Right atrium auricular region (tissue), 2 donors: ENCODE results near the gene DSC1. TPM values are rescaled to one million over a fixed set of nuclear protein-coding genes. Genes with fewer than 3 reads are reported as not detected.
"Not testable (repeated sequence)": the region's sequence is repeated elsewhere in the genome, so short reads cannot be mapped to it uniquely, and the experiment has no call there.

ENCODE experiments used
- DNase-seq: peaks from one replicate; pipeline ENCODE4 v3.0.0-alpha.2; 2019; ENCODE audit warnings: low spot score
- H3K27ac ChIP-seq, 2 donors: fragments of 200-600 bp; sonication (generic); 1 replicate in 1 of 2; 2 replicates in 1 of 2; pipeline ENCODE4 v1.5.1; 2016 to 2019
- H3K27me3 ChIP-seq, 2 donors: fragments of 200-600 bp; sonication (generic); one replicate each; pipeline versions ENCODE4 v1.5.1 to v1.6.0; 2017 to 2019
- H3K36me3 ChIP-seq: fragments of 200-600 bp; sonication (generic); one replicate; pipeline ENCODE4 v1.5.1; 2016
- H3K4me1 ChIP-seq, 2 donors: fragments of 200-600 bp; sonication (generic); one replicate each; pipeline versions ENCODE4 v1.5.1 to v1.6.0; 2017 to 2019
- H3K4me3 ChIP-seq, 2 donors: fragments of 200-600 bp; sonication (generic); 1 replicate in 1 of 2; 2 replicates in 1 of 2; pipeline ENCODE4 v1.5.1; 2017 to 2019; ENCODE audit warnings: mild to moderate bottlenecking in 1 of 2, moderate library complexity in 1 of 2
- H3K9me3 ChIP-seq, 2 donors: fragments of 200-600 bp; sonication (generic); one replicate each; pipeline ENCODE4 v1.5.1; 2019
- total RNA-seq, 2 donors: library from RNA; depleted of rRNA; stranded (reverse); fragments of >200 nt; gene quantifications; one replicate each; pipeline ENCODE4 v1.1.0, GENCODE V29; 2016
- TF ChIP-seq, protein P1 (sequence below), 2 donors: fragments of 200-600 bp; sonication (generic); IDR thresholded peaks; one replicate each; pipeline ENCODE4 v1.5.1; 2019; ENCODE audit warnings: antibody characterized with exemption in 2 of 2

DSC1 gene
- total RNA-seq, 2 donors from 2014 or later = 54.0 to 75.3 TPM

DNA sequence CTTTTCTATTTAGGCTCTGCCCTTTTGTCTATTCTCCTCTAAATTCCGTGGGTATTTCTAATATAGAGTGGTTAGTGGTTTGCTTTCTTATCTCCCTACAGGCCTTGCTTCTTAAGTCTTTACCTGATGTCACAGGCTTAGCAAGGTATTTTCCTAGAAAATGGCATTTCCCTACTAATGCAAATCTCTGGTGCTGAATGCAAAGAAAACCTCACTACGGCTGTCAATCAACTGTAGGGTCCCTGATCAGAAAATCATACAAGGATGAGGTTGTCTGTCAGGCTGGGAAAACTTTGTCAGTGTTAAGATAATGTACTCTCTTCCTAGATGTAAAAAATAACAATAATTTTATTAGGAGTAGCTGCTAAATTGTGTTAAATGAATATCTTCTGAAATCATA lies 27.1 kb upstream of the DSC1 start:
- TF ChIP-seq, protein P1, sequence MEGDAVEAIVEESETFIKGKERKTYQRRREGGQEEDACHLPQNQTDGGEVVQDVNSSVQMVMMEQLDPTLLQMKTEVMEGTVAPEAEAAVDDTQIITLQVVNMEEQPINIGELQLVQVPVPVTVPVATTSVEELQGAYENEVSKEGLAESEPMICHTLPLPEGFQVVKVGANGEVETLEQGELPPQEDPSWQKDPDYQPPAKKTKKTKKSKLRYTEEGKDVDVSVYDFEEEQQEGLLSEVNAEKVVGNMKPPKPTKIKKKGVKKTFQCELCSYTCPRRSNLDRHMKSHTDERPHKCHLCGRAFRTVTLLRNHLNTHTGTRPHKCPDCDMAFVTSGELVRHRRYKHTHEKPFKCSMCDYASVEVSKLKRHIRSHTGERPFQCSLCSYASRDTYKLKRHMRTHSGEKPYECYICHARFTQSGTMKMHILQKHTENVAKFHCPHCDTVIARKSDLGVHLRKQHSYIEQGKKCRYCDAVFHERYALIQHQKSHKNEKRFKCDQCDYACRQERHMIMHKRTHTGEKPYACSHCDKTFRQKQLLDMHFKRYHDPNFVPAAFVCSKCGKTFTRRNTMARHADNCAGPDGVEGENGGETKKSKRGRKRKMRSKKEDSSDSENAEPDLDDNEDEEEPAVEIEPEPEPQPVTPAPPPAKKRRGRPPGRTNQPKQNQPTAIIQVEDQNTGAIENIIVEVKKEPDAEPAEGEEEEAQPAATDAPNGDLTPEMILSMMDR (IDR thresholded peaks at IDR 0.05) = no peak
- H3K4me3 ChIP-seq = no peak overlapping the region

DNA sequence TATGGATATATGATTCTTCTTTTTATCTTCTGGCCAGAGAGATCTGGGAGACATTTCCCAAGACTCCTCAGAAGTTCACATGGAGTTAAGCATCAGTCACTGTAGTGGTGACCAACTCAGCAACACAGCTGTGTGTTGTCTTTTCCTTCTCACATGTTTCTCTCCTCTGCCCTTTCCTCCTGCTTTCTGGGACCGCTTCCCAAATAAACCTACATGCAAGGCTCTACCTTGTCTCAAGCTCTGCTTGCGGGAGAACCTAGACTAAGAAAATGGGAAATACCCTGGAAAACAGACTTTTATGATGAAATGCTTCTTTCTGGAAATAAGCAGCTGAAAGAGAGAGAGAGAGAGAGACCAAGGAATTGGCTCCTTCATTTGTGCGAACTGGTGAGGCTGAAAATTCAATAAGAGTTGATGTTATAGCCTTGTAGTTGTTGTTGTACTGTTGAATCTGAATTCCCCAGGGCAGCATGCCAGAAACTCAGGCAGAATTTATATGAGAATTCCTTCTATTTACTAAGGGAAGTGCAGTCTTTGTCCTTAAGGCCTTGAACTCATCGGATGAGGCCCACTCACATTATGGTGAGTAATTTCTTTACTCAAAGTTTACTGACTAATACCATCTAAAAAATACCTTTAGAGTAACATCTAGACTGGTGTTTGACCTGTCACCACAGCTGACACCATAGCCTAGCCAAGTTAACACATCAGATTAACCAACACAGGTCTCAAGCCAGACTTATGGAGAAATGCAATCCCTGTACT lies 22.7 kb upstream of the DSC1 start:
- H3K27me3 ChIP-seq = no peaks in the 10 kb centered on the region
- H3K4me3 ChIP-seq = no peak overlapping the region
- no peaks in the 10 kb centered on the region for H3K36me3 ChIP-seq
- H3K27ac ChIP-seq = no peak overlapping the region
- H3K4me1 ChIP-seq = no peaks in the 10 kb centered on the region
- TF ChIP-seq, protein P1 (IDR thresholded peaks at IDR 0.05) = no peak
- no peaks in the 10 kb centered on the region for H3K9me3 ChIP-seq
- DNase-seq = no peak

More for the DNA sequence above, 27.1 kb upstream of the DSC1 start:
- Histone ChIP-seq H3K27ac (no peak overlapping the region), H3K36me3 (no peaks in the 10 kb centered on the region), H3K4me1 (no peaks in the 10 kb centered on the region), H3K27me3 (no peaks in the 10 kb centered on the region), H3K9me3 (no peaks in the 10 kb centered on the region)
- DNase-seq = no peak

DNA sequence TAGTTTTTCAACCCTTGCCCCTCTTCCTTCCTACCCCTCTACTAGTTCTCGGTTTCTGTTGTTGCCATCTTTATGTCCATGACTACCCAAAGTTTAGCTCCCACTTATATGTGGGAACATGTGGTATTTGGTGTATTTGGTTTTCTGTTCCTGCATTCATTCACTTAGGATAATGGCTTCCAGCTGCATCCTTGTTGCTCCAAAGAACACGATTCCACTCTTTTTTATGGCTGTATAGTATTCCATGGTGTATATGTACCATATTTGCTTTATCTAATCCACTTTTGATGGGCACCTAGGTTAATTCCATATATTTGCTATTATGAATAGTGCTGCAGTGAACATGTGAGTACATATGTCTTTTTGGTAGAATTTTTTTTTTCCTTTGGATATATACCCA lies 20.6 kb upstream of the DSC1 start:
- no peaks in the 10 kb centered on the region for H3K4me1 ChIP-seq

DNA sequence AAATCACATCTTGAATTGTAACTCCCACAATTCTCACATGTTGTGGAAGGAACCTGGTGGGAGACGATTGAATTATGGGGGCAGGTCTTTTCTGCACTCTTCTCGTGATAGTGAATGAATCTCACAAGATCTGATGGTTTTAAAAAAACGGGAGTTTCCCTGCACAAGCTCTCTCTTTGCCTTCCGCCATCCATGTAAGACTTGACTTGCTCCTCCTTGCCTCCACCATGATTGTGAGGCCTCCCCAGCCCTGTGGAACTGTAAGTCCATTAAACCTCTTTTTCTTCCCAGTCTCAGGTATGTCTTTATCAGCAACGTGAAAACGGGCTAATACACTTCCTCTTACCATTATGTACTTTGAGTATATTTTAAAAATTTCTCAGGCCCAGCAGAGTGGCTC lies 14.7 kb upstream of the DSC1 start:
- not testable (repeated sequence) for H3K27me3 ChIP-seq, H3K27ac ChIP-seq, H3K9me3 ChIP-seq, H3K4me1 ChIP-seq, H3K4me3 ChIP-seq, DNase-seq, H3K36me3 ChIP-seq

More for the DNA sequence above, 20.6 kb upstream of the DSC1 start:
- Histone ChIP-seq H3K27ac (no peak overlapping the region), H3K36me3 (no peaks in the 10 kb centered on the region), H3K4me3 (no peak overlapping the region), H3K9me3 (no peaks in the 10 kb centered on the region), H3K27me3 (no peaks in the 10 kb centered on the region)
- no peak for DNase-seq
- TF ChIP-seq, protein P1 (IDR thresholded peaks at IDR 0.05) = no peak

DNA sequence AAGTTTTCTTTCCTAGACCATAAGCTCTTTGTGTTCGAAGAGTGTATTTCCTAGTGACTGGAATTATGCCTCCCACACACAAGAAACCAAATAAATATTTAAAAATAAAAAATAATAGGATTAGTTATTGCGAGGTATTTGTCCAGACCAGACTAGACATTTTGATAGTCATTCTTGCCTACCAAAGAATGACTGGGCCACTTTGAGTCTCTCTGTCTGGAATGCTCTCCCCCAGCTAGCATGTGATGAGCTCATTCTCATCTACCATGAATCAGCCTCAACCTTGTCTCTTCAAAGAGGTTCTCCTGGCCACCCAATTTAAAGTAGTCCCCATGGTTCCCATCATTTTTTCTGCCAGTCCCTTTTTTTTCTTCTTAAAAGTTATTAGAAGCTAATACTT lies 13.9 kb upstream of the DSC1 start:
- TF ChIP-seq, protein P1 (IDR thresholded peaks at IDR 0.05) = no peak
- no peak for DNase-seq
- Histone ChIP-seq H3K9me3 (no peaks in the 10 kb centered on the region), H3K27ac (no peak overlapping the region), H3K4me1 (no peaks in the 10 kb centered on the region), H3K36me3 (no peaks in the 10 kb centered on the region), H3K27me3 (no peaks in the 10 kb centered on the region), H3K4me3 (no peak overlapping the region)

DNA sequence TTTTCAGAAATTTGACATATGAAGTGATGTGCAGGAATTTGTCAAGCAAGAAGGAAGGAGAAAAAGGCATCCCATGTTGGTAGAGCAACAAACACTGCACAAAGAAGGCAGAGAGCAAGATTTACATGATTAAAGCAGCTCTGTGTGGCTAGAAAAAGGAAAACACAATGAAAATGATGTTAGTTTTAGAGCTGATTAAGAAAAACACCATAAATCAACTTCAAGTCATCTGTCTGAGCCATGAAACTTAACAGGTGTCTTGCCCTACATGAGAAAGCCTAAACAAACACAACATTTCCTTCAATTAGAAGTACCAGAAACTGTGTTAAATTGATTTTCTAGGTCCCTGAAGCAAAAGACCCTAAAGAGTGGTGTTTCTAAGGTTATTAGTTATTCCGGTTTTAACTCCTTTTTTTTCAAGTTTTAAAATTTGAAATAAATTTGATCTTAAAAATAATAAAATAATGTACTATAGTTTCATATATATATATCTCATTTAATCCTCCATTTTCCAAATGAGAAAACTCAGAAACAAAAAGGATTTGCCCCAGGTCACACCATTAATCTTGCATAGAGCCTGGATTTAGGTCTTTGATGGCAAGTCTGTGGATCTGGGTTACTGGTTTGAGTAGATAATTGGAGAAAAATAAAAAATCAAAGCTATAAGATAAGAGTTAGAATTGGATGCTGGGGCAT lies 8.6 kb upstream of the DSC1 start:
- H3K36me3 ChIP-seq = no peaks in the 10 kb centered on the region
- no peaks in the 10 kb centered on the region for H3K27me3 ChIP-seq
- H3K4me3 ChIP-seq = no peak overlapping the region
- DNase-seq = no peak
- TF ChIP-seq, protein P1 (IDR thresholded peaks at IDR 0.05) = no peak
- H3K9me3 ChIP-seq = no peaks in the 10 kb centered on the region
- no peaks in the 10 kb centered on the region for H3K4me1 ChIP-seq
- no peak overlapping the region for H3K27ac ChIP-seq
